ENCODE data around the gene ZNF367. TPM values are rescaled to one million over a fixed set of nuclear protein-coding genes. Genes with fewer than 3 reads are reported as not detected.

The ZNF367 gene
- total and polyA plus RNA-seq, 2 donors (not counting 3 experiments of a cell fraction or from before 2014, with no cell fraction given) = 1.7 to 10.0 TPM

DNA sequence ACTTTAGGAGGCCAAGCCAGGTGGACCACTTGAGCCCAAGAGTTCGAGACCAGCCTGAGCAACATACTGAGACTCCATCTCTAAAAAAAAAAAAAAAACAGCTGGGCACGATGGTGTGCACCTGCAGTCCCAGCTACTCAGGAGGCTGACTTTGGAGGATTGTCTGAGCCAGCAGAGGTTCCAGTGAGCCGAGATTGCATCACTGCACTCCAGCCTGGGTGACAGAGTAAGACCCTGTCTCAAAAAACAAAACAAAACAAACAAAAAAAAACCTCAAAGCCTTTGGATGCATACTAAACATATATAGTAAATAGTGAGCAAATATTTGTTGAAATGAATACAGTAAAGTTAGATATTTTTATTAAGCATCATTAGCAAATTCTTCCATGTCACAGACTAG is 40.0 kb downstream of the ZNF367 start:
- Histone ChIP-seq H4K20me1 (replicated peaks; ENCODE audit: control insufficient read depth, extremely low read depth, insufficient read depth, low read length) (no peaks in the 10 kb centered on the region), H3K4me1 (ENCODE audit: control insufficient read depth, extremely low read depth, insufficient read depth, low read length) (peaks cover 22% of the 10 kb centered on the region), H3K9me1 (replicated peaks; ENCODE audit: control insufficient read depth, extremely low read depth, insufficient read depth, low read length) (no peaks in the 10 kb centered on the region), H3K9ac (replicated peaks; ENCODE audit: extremely low read depth, insufficient read depth, low read length) (no peak overlapping the region), H3K27ac (ENCODE audit: insufficient read depth, low read depth, low read length) (no peak overlapping the region), H3K79me2 (ENCODE audit: control insufficient read depth, insufficient read depth, low read length) (peaks cover 35% of the 10 kb centered on the region), H3K9me3 (replicated peaks; ENCODE audit: control insufficient read depth, insufficient read depth, low read length) (no peaks in the 10 kb centered on the region), H3K4me2 (ENCODE audit: insufficient read depth, low read length) (no peak overlapping the region), H3K4me3 (replicated peaks in 1 of 3; ENCODE audit: insufficient read depth in 1 of 3, low read depth in 1 of 3, low read length in 3 of 3) (no peak overlapping the region), H3K27me3 (ENCODE audit: control insufficient read depth in 2 of 2, insufficient read depth in 2 of 2, low read length in 2 of 2) (no peaks in the 10 kb centered on the region), H2AFZ (ENCODE audit: low read depth, low read length) (no peak overlapping the region), H3K36me3 (ENCODE audit: control insufficient read depth in 2 of 2, extremely low read depth in 1 of 2, insufficient read depth in 2 of 2, low read length in 2 of 2) (peaks cover 0 to 2% of the 10 kb centered on the region in 2 experiments)
- FAIRE-seq (no peak), DNase-seq (ENCODE audit: low read depth, low spot score) (no peak)
- BruUV-seq (replicated peaks) = no TSS peak
- no peak for TF ChIP-seq FOS (IDR thresholded peaks at IDR 0.05; ENCODE audit: borderline replicate concordance, insufficient read depth, low read length)
- TF ChIP-seq, protein P1, sequence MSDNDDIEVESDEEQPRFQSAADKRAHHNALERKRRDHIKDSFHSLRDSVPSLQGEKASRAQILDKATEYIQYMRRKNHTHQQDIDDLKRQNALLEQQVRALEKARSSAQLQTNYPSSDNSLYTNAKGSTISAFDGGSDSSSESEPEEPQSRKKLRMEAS (IDR thresholded peaks at IDR 0.05; ENCODE audit: insufficient read depth, insufficient read length) = no peak
- TF ChIP-seq, protein P2, sequence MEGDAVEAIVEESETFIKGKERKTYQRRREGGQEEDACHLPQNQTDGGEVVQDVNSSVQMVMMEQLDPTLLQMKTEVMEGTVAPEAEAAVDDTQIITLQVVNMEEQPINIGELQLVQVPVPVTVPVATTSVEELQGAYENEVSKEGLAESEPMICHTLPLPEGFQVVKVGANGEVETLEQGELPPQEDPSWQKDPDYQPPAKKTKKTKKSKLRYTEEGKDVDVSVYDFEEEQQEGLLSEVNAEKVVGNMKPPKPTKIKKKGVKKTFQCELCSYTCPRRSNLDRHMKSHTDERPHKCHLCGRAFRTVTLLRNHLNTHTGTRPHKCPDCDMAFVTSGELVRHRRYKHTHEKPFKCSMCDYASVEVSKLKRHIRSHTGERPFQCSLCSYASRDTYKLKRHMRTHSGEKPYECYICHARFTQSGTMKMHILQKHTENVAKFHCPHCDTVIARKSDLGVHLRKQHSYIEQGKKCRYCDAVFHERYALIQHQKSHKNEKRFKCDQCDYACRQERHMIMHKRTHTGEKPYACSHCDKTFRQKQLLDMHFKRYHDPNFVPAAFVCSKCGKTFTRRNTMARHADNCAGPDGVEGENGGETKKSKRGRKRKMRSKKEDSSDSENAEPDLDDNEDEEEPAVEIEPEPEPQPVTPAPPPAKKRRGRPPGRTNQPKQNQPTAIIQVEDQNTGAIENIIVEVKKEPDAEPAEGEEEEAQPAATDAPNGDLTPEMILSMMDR (IDR thresholded peaks at IDR 0.05; ENCODE audit: extremely low read depth in 1 of 2, insufficient read depth in 1 of 2, low read depth in 1 of 2, low read length in 2 of 2) = no peak
- no peak for TF ChIP-seq GATA2 (IDR thresholded peaks at IDR 0.05; ENCODE audit: insufficient read depth, insufficient read length, low read depth, low read length)
- TF ChIP-seq EZH2 (IDR thresholded peaks at IDR 0.05; ENCODE audit: borderline replicate concordance, low read depth, low read length, severe bottlenecking) = no peak
- no peak for TF ChIP-seq POLR2AphosphoS5 (IDR thresholded peaks at IDR 0.05; ENCODE audit: insufficient read depth, low read depth, low read length)
- no peak for TF ChIP-seq MYC (IDR thresholded peaks at IDR 0.05; ENCODE audit: low read depth, low read length)
- TF ChIP-seq POLR2A (IDR thresholded peaks at IDR 0.05; ENCODE audit: low read depth, low read length) = no peak
- no peak for TF ChIP-seq JUN (IDR thresholded peaks at IDR 0.05; ENCODE audit: borderline replicate concordance, insufficient read depth, insufficient read length, low read depth)
- ChIA-PET CTCF (interaction anchor here (1.9 kb wide), 1 partner anchor 50 kb away, joined by 9 read pairs; no protein-coding TSS in a partner anchor), POLR2A (no interaction called here)
- dilution Hi-C loops (cut with MboI; ENCODE audit: extremely low pct_ligation_motif_present, low sequenced_read_pairs) = no loop called here
- intact Hi-C loops (cut with micrococcal nuclease) = no loop called here

All from endothelial cell of umbilical vein (primary cell).